ENCODE data around the gene TLE7. TPM values are rescaled to one million over a fixed set of nuclear protein-coding genes. Genes with fewer than 3 reads are reported as not detected.

TLE7 gene
- total RNA-seq, 1 experiment from 2014 or later, result not detected

GRCh38 chr16:71443714-71444113, 1.9 kb upstream of the TLE7 start:
- H3K4me1 ChIP-seq (ENCODE audit: insufficient read depth, low read length), result no peaks in the 10 kb centered on the region
- no peaks in the 10 kb centered on the region for H3K79me1 ChIP-seq (ENCODE audit: insufficient read depth, low read depth, low read length, poor library complexity, severe bottlenecking)
- no peak overlapping the region for H3K27ac Mint-ChIP-seq
- no peak overlapping the region for H3K4me3 Mint-ChIP-seq
- H3K27ac ChIP-seq (ENCODE audit: insufficient read length, low read depth, low read length), result no peak overlapping the region
- no peaks in the 10 kb centered on the region for H4K20me1 ChIP-seq (ENCODE audit: control insufficient read depth, insufficient read depth, insufficient read length)
- no peak overlapping the region for H3K18ac ChIP-seq (ENCODE audit: insufficient read length, low read depth, low read length)
- no peak overlapping the region for H4K91ac ChIP-seq (ENCODE audit: insufficient read length, low read depth, low read length)
- H3K27me3 ChIP-seq (ENCODE audit: insufficient read depth, low read length), result no peaks in the 10 kb centered on the region
- H2AK5ac ChIP-seq (ENCODE audit: insufficient read length, low read length), result no peak overlapping the region
- H3K23me2 ChIP-seq (ENCODE audit: insufficient read length, low read depth, low read length, poor library complexity, severe bottlenecking), result no peaks in the 10 kb centered on the region
- H2AFZ ChIP-seq (ENCODE audit: low read length), result no peak overlapping the region
- H3K4me2 ChIP-seq (ENCODE audit: insufficient read depth, insufficient read length, low read length), result no peak overlapping the region
- no peak overlapping the region for H2BK20ac ChIP-seq (ENCODE audit: low read depth, low read length, poor library complexity, severe bottlenecking)
- H3T11ph ChIP-seq (ENCODE audit: low read length), result no peak overlapping the region
- DNase-seq, result no peak
- no peak for TF ChIP-seq CTCF (conservative IDR thresholded peaks at IDR 0.05)
- no peak overlapping the region for H3K14ac ChIP-seq (ENCODE audit: insufficient read depth, low read length)
- WGBS (ENCODE audit: extremely low coverage, insufficient read length, low lambda C conversion rate), result no CpG with 5 or more reads among the region's 6 CpGs
- H2BK12ac ChIP-seq (ENCODE audit: insufficient read length, low read depth, low read length), result no peak overlapping the region
- H3K4ac ChIP-seq (ENCODE audit: low read depth, low read length), result no peak overlapping the region
- peaks cover 13% of the 10 kb centered on the region for H3K27me3 Mint-ChIP-seq (ENCODE audit: low read depth)
- H3K9ac ChIP-seq (ENCODE audit: extremely low read depth, insufficient read length, low read length), result no peak overlapping the region
- peaks cover 40% of the 10 kb centered on the region in 2 experiments for H3K9me3 Mint-ChIP-seq
- H2BK5ac ChIP-seq (ENCODE audit: insufficient read length, low read length), result no peak overlapping the region
- no peaks in the 10 kb centered on the region; the same call in 1 of the 2 replicates for H3K79me2 ChIP-seq (ENCODE audit: insufficient read depth, low read length)
- peaks cover 21 to 25% (median 23%) of the 10 kb centered on the region in 3 experiments for H3K36me3 Mint-ChIP-seq (ENCODE audit: insufficient read depth in 1 of 3, low read depth in 3 of 3)
- H4K8ac ChIP-seq (replicated peaks; ENCODE audit: insufficient read length, low read depth, low read length), result no peak overlapping the region
- no peak overlapping the region for H3K23ac ChIP-seq (ENCODE audit: insufficient read length, low read depth, low read length)
- no peak overlapping the region for H4K5ac ChIP-seq (ENCODE audit: insufficient read length, low read depth, low read length)
- peaks cover 20% of the 10 kb centered on the region for H3K9me3 ChIP-seq (ENCODE audit: control insufficient read depth, low read depth, low read length)
- no peak overlapping the region for H2BK120ac ChIP-seq (ENCODE audit: low read depth, low read length, poor library complexity, severe bottlenecking)
- peaks cover 0 to 3% of the 10 kb centered on the region in 2 experiments; a peak in 1 of 4 replicates for H3K4me1 Mint-ChIP-seq
- no peak overlapping the region for H3K56ac ChIP-seq (ENCODE audit: insufficient read length, low read depth, low read length)
- no peak overlapping the region for H2BK15ac ChIP-seq (ENCODE audit: low read depth, low read length)
